A549 treated with CORT108297 at 1 μM for 4 hours (cell line): ENCODE data around the gene AGBL4. TPM values are rescaled to one million over a fixed set of nuclear protein-coding genes. Genes with fewer than 3 reads are reported as not detected.

Source experiments
- total RNA-seq: library from RNA; stranded (reverse); fragments of 200-300 nt; extraction: Qiagen RNA extraction; gene quantifications from 5 replicates; pipeline ENCODE4 v1.2.3, GENCODE V29; 2022

The AGBL4 gene
- total RNA-seq, result not detected in 5 replicates

GRCh38 chr1:50023292-50024159, at the start of gene AGBL4:
Gene AGBL4, minus strand, starts transcription at chr1:50023954.

GRCh38 chr1:48776393-48777218, 1247.1 kb downstream of the AGBL4 start, which contains the start of gene BEND5:
Gene BEND5, minus strand, starts transcription at chr1:48776891. Its CDS starts 60 bp downstream, at chr1:48776831.

Other genes with a start within 250 kb of the AGBL4 start
- not detected in 5 replicates for gene ELAVL4, start 85.0 kb upstream of the AGBL4 start, total RNA-seq